HG03342 (cell line): ENCODE data around the gene FAM72C.
A peak's percentile ranks its signal among the peaks of the same experiment; 100 is the strongest.
"Not testable (repeated sequence)": the region's sequence is repeated elsewhere in the genome, so short reads cannot be mapped to it uniquely, and the experiment has no call there.

Experiments used
- ATAC-seq: cut with Tn5 transposase; IDR thresholded peaks from one replicate; pipeline ENCODE4 v1.9.1; 2021; ENCODE audit warnings: mild to moderate bottlenecking, moderate library complexity; ENCODE audit not compliant: unreplicated experiment

FAM72C gene

GRCh38 chr1:143971924-143972700, at the start of gene FAM72C:
TSS of gene FAM72C (minus strand) at chr1:143971986. CDS start at chr1:143971141, 845 bp downstream.
- peak; percentile 79 for ATAC-seq

DNA sequence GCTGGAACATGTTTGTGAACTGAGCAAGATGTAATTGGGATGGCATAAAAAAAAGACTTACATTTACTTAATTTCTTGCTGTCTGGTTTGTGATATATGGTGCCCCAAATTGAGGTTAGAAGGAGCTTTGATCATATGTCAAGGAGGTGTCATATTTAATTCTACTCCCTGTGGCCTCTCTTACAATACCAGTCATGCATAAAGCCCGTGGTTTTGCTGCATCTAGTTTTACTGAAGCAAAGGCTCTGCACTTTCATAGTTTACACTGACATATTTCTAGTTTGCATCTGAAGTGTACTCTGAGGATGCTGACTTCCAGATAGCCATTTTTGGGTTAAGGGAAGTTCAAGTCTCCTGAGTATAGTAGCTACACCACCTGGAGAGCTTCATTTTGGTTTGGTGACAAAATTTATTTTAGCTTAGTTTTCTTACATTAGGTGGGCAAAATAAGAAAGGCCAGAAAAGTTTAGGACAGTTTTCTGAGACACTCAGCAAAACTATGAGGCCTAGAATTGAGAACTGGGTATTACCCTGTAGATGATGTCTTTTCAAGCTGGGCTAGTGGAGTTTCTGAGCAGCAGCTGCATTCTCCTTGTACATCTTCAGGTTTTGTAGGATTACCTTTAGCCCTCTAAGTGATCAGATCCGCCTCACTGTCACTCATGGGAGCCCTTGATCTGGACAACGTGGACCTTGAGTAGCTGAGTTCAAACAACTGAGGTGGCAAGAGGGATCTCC, 48.4 kb upstream of the FAM72C start:
- ATAC-seq = not testable (repeated sequence)

DNA sequence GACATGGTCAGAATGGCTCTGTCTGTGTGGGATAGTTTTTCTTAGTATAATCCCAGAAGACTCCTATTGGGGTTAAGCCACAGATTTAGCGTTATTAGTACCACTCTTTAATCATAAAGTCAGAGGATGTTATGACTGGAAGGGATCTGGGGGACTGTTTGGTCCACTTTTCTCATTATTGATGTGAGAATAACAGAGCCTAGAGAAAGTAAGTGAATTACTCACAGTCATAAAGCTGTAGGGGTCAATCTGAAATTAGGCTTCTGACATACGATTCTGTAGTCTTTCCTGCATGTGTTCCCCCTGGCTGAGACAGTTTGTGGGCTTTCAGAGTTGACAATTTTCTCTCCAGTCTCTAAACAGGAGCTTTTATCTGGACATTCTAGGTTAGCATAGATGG, 47.3 kb upstream of the FAM72C start:
- ATAC-seq = not testable (repeated sequence)

- ATAC-seq = not testable (repeated sequence)
Measured at GRCh38 chr1:144015180-144015966, 43.6 kb upstream of the FAM72C start.

GRCh38 chr1:144014528-144014927, 42.7 kb upstream of the FAM72C start:
- not testable (repeated sequence) for ATAC-seq

GRCh38 chr1:144014121-144014520, 42.3 kb upstream of the FAM72C start:
- ATAC-seq = not testable (repeated sequence)

DNA sequence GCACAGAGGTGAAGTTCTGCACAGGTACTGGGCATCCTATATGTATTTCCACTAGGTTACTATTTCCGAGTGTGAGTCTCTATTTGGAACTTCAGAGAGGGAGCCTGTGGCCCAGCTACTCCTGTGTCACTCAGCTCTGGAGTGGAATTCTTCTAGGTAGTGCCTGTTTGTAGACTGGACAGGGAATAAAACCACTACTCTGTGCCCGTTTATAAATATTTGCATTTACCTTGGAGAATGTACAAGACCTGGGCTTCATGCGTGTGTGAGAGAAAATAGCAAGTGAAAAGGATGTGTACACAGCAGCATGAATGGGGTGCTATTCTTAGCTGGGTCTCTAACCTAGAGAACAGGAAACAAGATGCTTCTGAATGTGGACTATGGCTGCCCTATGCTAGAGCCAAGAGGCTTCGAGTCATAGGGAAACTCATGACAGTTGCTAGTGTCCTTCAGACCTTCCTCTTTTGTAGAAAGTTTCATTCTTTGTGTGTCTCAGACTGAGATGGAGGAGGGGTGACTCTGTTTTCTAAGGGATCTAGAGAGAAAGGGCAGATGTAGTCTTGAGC, 40.5 kb upstream of the FAM72C start:
- ATAC-seq = peak; percentile 97

DNA sequence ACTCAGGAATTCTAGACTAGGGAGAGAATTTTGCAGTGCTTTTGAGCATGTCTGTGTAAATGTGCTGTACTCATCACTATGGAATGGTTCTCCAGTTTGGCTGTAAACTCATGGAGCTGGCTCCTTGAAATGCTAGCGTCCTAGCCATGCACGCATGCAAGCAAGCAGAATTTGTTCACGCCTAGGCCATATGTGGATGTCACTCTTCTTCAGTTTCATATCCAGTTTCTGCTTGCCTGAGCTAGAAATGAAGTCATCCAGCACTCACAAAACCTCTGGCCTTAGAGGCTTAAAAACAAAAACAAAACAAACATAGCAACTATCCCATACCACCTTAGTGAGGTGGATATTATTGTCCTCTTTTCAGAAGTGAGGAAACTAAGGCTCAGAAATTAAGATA, 37.6 kb upstream of the FAM72C start:
- ATAC-seq = peak; percentile 58

- ATAC-seq = not testable (repeated sequence)
Measured at GRCh38 chr1:144004259-144004658, 32.5 kb upstream of the FAM72C start.

DNA sequence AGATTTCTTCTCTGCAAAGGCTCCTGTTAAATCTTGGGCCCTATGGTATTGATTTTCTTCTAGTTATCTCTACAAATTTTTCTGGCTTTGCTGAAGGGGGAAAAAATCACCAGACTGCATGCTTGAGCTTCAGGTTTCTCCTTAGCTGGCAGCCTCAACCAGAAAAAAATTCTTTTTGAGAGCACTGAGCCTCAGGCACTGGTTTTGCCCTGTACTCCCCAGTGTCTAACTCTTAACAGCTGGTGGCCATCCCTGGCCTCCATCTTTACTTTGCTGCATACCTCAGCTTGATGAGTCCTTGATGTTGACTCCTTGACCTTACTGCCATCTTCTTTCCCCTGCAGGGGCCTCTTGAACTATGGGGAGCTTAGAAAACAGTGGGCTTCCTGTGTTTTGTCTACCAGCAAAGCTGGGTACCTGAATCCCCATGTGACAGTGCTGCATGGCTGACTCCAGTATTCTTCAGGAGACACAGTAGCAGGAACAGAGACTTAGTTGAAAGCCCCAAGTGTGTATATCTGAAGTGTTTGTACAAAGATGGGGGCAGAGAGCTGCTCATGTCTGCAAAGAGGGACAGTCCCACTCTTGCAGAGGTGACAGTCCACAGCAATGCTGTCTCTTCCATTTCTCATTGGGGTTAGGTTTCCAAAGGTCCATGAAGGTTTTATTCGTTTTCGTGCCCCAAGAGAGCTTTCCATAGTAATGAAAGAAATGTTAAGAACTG, 31.7 kb upstream of the FAM72C start:
- not testable (repeated sequence) for ATAC-seq

DNA sequence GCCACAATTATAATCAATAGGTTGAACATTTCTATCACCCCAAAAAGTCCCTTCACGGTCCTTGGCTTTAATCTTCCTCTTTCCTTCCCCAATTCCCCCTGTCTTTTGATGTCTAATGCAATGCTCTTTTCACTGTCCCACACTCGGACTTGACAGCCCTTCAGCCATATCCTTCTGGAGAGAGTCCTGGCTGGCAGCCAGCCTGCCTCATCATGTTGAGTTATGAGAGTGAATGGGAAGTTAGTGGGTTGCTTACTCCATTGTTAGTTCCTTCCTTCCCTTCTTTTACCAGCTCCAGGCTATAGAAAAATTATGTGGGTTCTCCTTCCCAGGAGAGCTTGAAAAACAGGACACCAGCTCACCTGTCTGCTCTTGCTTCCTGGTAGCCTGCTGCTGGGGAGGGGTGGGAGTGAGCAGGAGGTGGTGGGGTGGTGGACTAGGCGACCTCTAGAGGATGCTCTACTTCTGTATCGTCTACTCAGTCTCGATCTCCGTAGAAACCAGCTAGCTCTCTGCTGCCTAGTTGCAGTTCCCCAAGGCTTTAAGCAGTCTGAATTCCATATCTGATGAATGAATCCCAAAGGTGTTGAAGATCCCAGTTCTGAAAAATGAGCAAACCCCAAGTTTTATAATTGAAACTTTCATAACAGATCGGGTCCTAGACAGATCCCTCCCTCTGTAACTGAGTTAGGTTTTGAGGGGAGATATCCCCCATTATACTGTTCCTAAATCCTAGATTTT, 30.5 kb upstream of the FAM72C start:
- peak; percentile 87 for ATAC-seq

- ATAC-seq = not testable (repeated sequence)
Measured at GRCh38 chr1:144001077-144001476, 29.3 kb upstream of the FAM72C start.

DNA sequence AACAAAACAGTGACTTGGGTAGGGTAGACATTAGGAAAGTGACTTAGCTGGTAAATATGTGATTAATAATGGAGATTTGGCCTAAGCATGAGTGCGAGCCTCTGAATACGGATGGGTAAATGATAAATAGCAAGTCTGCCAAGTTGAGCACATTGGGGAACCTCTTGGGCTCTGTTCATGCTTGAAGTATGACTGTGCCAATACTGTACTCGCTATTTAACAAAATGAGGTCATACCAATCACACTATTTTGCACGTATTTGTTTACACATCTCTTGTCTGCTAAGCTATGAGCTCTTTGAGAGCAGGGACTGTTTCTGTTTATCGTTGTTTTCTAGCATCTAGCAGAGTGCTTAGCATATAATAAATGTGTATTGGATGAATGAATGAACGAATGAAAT, 24.2 kb upstream of the FAM72C start:
- not testable (repeated sequence) for ATAC-seq

DNA sequence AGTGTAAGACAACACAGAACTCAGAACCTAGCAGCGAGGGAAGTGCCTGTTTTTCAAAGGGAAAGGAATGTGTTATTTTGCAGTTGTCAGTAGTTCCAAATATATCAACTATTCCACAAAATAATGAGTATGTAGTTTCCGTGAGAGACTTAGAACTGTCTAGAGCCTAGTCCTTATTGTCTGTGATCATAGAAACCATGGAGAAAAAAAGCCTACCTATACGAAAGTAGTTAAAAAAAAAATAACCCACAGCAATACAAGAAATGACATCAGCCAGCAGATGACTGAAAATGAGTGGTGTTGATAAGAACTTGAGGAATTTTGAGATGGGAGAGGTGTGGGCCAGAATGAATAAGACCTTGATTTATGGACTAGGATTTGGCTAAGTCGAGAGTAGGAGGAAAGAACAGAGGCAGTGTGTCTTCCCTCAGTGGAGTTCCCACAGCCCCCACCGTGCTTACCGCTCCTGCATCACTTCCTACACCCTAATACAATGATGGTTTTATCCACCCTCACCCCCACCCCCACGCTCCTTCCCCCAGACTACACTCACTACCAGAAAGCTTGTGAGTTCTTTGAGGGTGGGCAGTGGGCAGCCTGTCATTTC, 21.6 kb upstream of the FAM72C start:
- not testable (repeated sequence) for ATAC-seq

- not testable (repeated sequence) for ATAC-seq
Measured at GRCh38 chr1:143990699-143991098, 18.9 kb upstream of the FAM72C start.

- ATAC-seq = not testable (repeated sequence)
Measured at GRCh38 chr1:143989719-143990118, 17.9 kb upstream of the FAM72C start.

DNA sequence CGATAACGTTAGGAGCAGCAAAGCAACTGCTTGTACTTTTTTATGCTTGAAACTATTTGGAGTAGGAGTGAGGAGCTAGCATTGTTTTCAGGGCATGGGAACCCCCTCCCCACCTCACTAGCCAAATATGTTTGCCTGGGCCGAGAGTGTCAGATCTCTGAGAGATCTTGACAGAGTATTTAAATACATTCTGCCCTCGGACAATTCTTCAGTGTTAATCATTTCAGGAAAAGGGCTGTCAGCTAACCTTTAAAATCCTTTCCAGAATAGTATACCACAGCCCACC, 17.6 kb upstream of the FAM72C start:
- ATAC-seq = not testable (repeated sequence)

GRCh38 chr1:143988602-143989426, 17.0 kb upstream of the FAM72C start:
- not testable (repeated sequence) for ATAC-seq
